Liver (tissue), 9 donors: ENCODE measurements around the gene MYL1. TPM values are rescaled to one million over a fixed set of nuclear protein-coding genes. Genes with fewer than 3 reads are reported as not detected.

Experiments used
- DNase-seq: peaks from one replicate; pipeline ENCODE4 v3.0.0-alpha.2; 2017; ENCODE audit warnings: low spot score
- H3K27ac ChIP-seq, 2 donors: one replicate each; pipeline ENCODE4 v1.7.0; 2013; ENCODE audit warnings: inconsistent platforms in 2 of 2, low read length in 2 of 2, control low read depth in 1 of 2, low read depth in 1 of 2, mild to moderate bottlenecking in 1 of 2
- H3K27me3 ChIP-seq, 4 donors: one replicate each; pipeline versions ENCODE4 v1.6.1 to v1.7.0; 2013; ENCODE audit warnings: low read length in 3 of 4, inconsistent platforms in 1 of 4, mild to moderate bottlenecking in 1 of 4, moderate library complexity in 1 of 4; ENCODE audit not compliant: control insufficient read depth in 4 of 4, insufficient read depth in 4 of 4
- H3K36me3 ChIP-seq, 4 donors: one replicate each; pipeline versions ENCODE4 v1.6.1 to v1.7.0; 2013; ENCODE audit warnings: low read length in 3 of 4, mild to moderate bottlenecking in 3 of 4, low read depth in 1 of 4, moderate library complexity in 1 of 4; ENCODE audit not compliant: control insufficient read depth in 4 of 4, insufficient read depth in 3 of 4
- H3K4me1 ChIP-seq, 4 donors: one replicate each; pipeline versions ENCODE4 v1.6.1 to v1.7.0; 2013; ENCODE audit warnings: low read length in 3 of 4, mild to moderate bottlenecking in 3 of 4, moderate library complexity in 1 of 4; ENCODE audit not compliant: control insufficient read depth in 4 of 4, insufficient read depth in 4 of 4
- H3K4me3 ChIP-seq, 3 donors: one replicate each; pipeline versions ENCODE4 v1.6.1 to v1.7.0; 2013; ENCODE audit warnings: low read length in 3 of 3, control low read depth in 1 of 3, low read depth in 1 of 3, mild to moderate bottlenecking in 1 of 3
- H3K9ac ChIP-seq, 2 donors: one replicate each; pipeline ENCODE4 v1.7.0; 2013; ENCODE audit warnings: low read length in 2 of 2, mild to moderate bottlenecking in 2 of 2, moderate library complexity in 2 of 2, control low read depth in 1 of 2, low read depth in 1 of 2
- H3K9me3 ChIP-seq, 4 donors: one replicate each; pipeline versions ENCODE4 v1.6.1 to v1.7.0; 2013; ENCODE audit warnings: low read length in 3 of 4; ENCODE audit not compliant: control insufficient read depth in 4 of 4
- ATF3 ChIP-seq: IDR thresholded peaks from 2 replicates; pipeline ENCODE4 v1.6.1; 2016; ENCODE audit warnings: antibody characterized with exemption
- CTCF ChIP-seq: fragments of 150-350 bp; IDR thresholded peaks from 2 replicates; pipeline ENCODE4 v1.5.1; 2017; ENCODE audit warnings: improper control_type of control experiment, low read depth, low read length; ENCODE audit not compliant: missing input control
- FOXA1 ChIP-seq: IDR thresholded peaks from 2 replicates; pipeline ENCODE4 v1.6.1; 2016; ENCODE audit warnings: antibody characterized with exemption
- FOXA2 ChIP-seq: IDR thresholded peaks from 2 replicates; pipeline ENCODE4 v1.6.1; 2016; ENCODE audit warnings: antibody characterized with exemption
- GABPA ChIP-seq, 2 donors: IDR thresholded peaks in 1 of 2; conservative IDR thresholded peaks in 1 of 2; 2 replicates each; pipeline ENCODE4 v1.6.1; 2016; ENCODE audit warnings: antibody characterized with exemption in 2 of 2, mild to moderate bottlenecking in 1 of 2, moderate library complexity in 1 of 2
- HNF4A ChIP-seq, 2 donors: conservative IDR thresholded peaks; 2 replicates each; pipeline ENCODE4 v1.6.1; 2016; ENCODE audit warnings: antibody characterized with exemption in 2 of 2, mild to moderate bottlenecking in 2 of 2
- HNF4G ChIP-seq: IDR thresholded peaks from 2 replicates; pipeline ENCODE4 v1.6.1; 2016; ENCODE audit warnings: antibody characterized with exemption
- JUND ChIP-seq, 2 donors: IDR thresholded peaks; 2 replicates each; pipeline ENCODE4 v1.6.1; 2016; ENCODE audit warnings: antibody characterized with exemption in 2 of 2
- MAX ChIP-seq: IDR thresholded peaks from 2 replicates; pipeline ENCODE4 v1.6.1; 2016; ENCODE audit warnings: antibody characterized with exemption
- NR2F2 ChIP-seq: IDR thresholded peaks from 2 replicates; pipeline ENCODE4 v1.6.1; 2016; ENCODE audit warnings: antibody characterized with exemption
- RXRA ChIP-seq, 2 donors: IDR thresholded peaks; 2 replicates each; pipeline ENCODE4 v1.6.1; 2017 to 2018; ENCODE audit warnings: antibody characterized with exemption in 2 of 2, mild to moderate bottlenecking in 1 of 2
- SP1 ChIP-seq: IDR thresholded peaks from 2 replicates; pipeline ENCODE4 v1.6.1; 2018; ENCODE audit warnings: antibody characterized with exemption, mild to moderate bottlenecking
- TAF1 ChIP-seq: conservative IDR thresholded peaks from 2 replicates; pipeline ENCODE4 v1.6.1; 2016; ENCODE audit warnings: antibody characterized with exemption, mild to moderate bottlenecking
- ZBTB33 ChIP-seq: IDR thresholded peaks from 2 replicates; pipeline ENCODE4 v1.6.1; 2016; ENCODE audit warnings: antibody characterized with exemption
- WGBS: extraction: QIAGEN DNeasy Blood & Tissue Kit; methylation state at CpG from one replicate; pipeline ENCODE4 v1.1.7; 2013; 5-methylcytosine and 5-hydroxymethylcytosine counted together
- polyA plus RNA-seq, 2 donors: library from polyadenylated mRNA; stranded (reverse) in 1 of 2; unstranded in 1 of 2; fragments of 200-250 nt in 1 of 2; fragments of >200 nt in 1 of 2; fragmentation: Nextera tagmentation in 1 of 2; extraction: Ambion mirVana in 1 of 2; gene quantifications; one replicate each; pipeline versions ENCODE4 v1.2.1 to v1.2.3, GENCODE V29; 2013 to 2015
- total RNA-seq, 2 donors: library from RNA; depleted of rRNA; stranded (reverse); fragments of >200 nt; gene quantifications; one replicate each; pipeline ENCODE4 v1.2.3, GENCODE V29; 2014
- donor health status: healthy.
- donor health status: healthy.
- donor health status: healthy.
- donor health status: healthy.
- donor health status: healthy.

Gene MYL1
- total and polyA plus RNA-seq, 4 donors, result not detected

GRCh38 chr2:210302326-210302725 lies 12.6 kb downstream of the MYL1 start (continued):
- TF ChIP-seq MAX (no peak), JUND (IDR thresholded peaks at IDR 0.05) (no peak), HNF4A (conservative IDR thresholded peaks at IDR 0.05) (no peak), FOXA1 (no peak)

- Histone ChIP-seq H3K27me3 (no peaks in the 10 kb centered on the region), H3K9me3 (no peaks in the 10 kb centered on the region), H3K27ac (no peak overlapping the region), H3K36me3 (no peaks in the 10 kb centered on the region), H3K4me1 (no peaks in the 10 kb centered on the region), H3K4me3 (no peak overlapping the region), H3K9ac (no peak overlapping the region)
- TF ChIP-seq ATF3 (no peak), RXRA (IDR thresholded peaks at IDR 0.05) (no peak), CTCF (no peak), SP1 (no peak), GABPA (IDR thresholded peaks at IDR 0.05 in 1 of 2, conservative IDR thresholded peaks at IDR 0.05 in 1 of 2) (no peak), NR2F2 (no peak), ZBTB33 (no peak), HNF4A (conservative IDR thresholded peaks at IDR 0.05) (no peak), TAF1 (no peak), HNF4G (no peak)
- DNase-seq, result no peak
- 67% methylated on average over 3 of the region's 3 CpGs for WGBS
Observed at GRCh38 chr2:210299866-210300373, 15.1 kb downstream of the MYL1 start.

- no peak for DNase-seq
- H3K4me1 ChIP-seq, result no peaks in the 10 kb centered on the region
- H3K27ac ChIP-seq, result no peak overlapping the region
- WGBS, result 77% methylated on average over 2 of the region's 2 CpGs
- H3K27me3 ChIP-seq, result no peaks in the 10 kb centered on the region
- H3K9ac ChIP-seq, result no peak overlapping the region
- TF ChIP-seq GABPA (IDR thresholded peaks at IDR 0.05 in 1 of 2, conservative IDR thresholded peaks at IDR 0.05 in 1 of 2) (no peak), CTCF (no peak), HNF4G (no peak), HNF4A (conservative IDR thresholded peaks at IDR 0.05) (no peak), SP1 (no peak), MAX (no peak), FOXA1 (no peak), NR2F2 (no peak), FOXA2 (no peak)
- no peaks in the 10 kb centered on the region for H3K36me3 ChIP-seq
- H3K4me3 ChIP-seq, result no peak overlapping the region
- peaks cover 0 to 13% (median 0%) of the 10 kb centered on the region in 4 donors for H3K9me3 ChIP-seq
Observed at GRCh38 chr2:210288408-210288807, 26.6 kb downstream of the MYL1 start.
